GM15510 (cell line): ENCODE data around the gene SDR9C7.

Source experiments
- POLR2A ChIP-seq: IDR thresholded peaks from 3 replicates; pipeline ENCODE4 v1.6.1; 2011; ENCODE audit warnings: borderline replicate concordance; ENCODE audit not compliant: insufficient read length; ENCODE audit errors: extremely low read depth

The SDR9C7 gene

GRCh38 chr12:56878010-56878339 lies 56.2 kb downstream of the SDR9C7 start:
- TF ChIP-seq POLR2A, result no peak

DNA sequence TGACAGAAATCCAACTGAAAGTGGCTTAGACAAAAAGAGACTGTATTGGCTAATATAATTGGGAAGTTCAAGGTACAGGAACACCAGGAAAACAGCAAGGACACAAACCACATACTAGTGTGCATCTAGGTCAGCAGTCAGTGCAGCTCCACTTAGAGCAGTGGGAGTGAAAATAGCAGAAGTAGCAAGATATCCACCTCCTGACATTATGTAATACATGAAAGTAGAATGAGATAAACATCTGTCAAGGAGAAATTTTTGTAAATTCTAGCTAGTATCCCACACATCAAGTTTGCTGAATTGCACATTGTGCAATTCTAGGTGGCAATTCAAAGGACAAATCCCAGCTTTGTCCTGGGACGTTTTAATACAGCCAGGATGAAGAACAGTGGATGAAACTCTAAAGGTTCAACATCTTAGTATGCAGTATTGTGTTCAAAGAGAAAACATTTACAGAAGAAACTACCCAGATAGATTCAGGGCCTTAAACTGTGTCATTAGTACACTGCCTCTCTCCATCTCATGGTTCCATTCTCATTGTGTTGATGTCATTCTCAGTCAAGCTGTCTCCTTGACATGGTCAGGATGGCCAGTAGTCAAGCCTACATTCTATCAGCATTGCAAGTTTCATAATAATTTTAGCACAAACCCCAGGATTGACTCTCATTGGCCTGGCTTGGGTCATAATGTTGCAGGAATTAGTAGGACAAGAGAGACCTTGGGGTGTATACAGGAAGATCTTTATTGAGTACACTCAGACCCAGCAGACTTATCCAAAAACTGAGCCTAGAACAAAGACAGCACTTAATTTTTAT lies 56.8 kb downstream of the SDR9C7 start:
- no peak for TF ChIP-seq POLR2A

DNA sequence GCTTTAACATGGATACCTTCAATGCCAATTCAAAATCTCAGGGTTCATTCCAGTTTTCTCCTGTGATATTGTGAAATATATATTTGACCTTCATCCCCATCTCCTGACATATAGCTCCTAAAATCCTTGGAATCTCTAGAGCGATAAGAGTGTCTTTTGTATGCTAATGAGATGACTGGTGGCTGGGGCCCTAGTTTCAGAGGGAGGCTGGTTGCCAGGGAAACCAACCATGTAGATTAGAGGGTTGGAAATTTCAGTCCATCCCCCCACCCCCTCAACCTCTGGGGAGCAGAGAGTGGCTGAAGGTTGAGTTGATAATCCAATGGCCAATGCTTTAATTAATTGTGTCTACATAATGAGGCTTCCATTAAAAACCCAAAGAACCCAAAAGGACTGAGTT lies 59.4 kb downstream of the SDR9C7 start:
- no peak for TF ChIP-seq POLR2A

GRCh38 chr12:56873382-56873781 lies 60.8 kb downstream of the SDR9C7 start:
- no peak for TF ChIP-seq POLR2A
